ENCODE results near the gene ZFYVE19.

DNA sequence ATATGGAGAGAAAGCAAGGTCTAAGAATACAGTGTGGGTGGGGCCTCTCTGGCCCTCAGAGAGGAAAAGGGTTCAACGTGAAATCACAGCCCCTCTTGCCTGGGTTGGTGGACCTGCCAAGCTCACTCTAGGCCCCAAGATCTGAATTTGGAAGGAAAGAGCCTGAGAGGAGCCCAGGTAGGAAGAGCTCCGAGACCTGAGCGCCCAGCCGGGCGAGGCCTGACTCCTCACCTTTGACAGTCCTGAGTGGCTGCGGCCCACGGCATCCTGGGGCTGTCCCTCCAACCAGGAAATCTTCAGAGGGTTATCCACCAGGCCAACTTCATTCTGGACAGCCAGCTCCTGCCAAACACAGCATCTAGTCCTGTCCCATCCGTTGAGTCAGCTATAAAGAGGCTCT is 33.4 kb upstream of the ZFYVE19 start:
- TF ChIP-seq, protein P1, sequence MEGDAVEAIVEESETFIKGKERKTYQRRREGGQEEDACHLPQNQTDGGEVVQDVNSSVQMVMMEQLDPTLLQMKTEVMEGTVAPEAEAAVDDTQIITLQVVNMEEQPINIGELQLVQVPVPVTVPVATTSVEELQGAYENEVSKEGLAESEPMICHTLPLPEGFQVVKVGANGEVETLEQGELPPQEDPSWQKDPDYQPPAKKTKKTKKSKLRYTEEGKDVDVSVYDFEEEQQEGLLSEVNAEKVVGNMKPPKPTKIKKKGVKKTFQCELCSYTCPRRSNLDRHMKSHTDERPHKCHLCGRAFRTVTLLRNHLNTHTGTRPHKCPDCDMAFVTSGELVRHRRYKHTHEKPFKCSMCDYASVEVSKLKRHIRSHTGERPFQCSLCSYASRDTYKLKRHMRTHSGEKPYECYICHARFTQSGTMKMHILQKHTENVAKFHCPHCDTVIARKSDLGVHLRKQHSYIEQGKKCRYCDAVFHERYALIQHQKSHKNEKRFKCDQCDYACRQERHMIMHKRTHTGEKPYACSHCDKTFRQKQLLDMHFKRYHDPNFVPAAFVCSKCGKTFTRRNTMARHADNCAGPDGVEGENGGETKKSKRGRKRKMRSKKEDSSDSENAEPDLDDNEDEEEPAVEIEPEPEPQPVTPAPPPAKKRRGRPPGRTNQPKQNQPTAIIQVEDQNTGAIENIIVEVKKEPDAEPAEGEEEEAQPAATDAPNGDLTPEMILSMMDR (IDR thresholded peaks at IDR 0.05): no peak
- no peak for TF ChIP-seq POLR2A (IDR thresholded peaks at IDR 0.05)
- no peak for TF ChIP-seq EP300 (IDR thresholded peaks at IDR 0.05)
- no peak for TF ChIP-seq POLR2AphosphoS5 (IDR thresholded peaks at IDR 0.05)
